GM21529 (cell line): ENCODE data around the gene ANAPC10.
A peak's percentile ranks its signal among the peaks of the same experiment; 100 is the strongest.

Experiments used
- ATAC-seq: cut with Tn5 transposase; IDR thresholded peaks from one replicate; pipeline ENCODE4 v1.9.1; 2021; ENCODE audit not compliant: unreplicated experiment

ANAPC10 gene

GRCh38 chr4:145075742-145076468 lies 22.1 kb downstream of the ANAPC10 start:
- no peak for ATAC-seq

- ATAC-seq = no peak
These were observed 26.4 kb downstream of the ANAPC10 start for GRCh38 chr4:145071560-145071959.

- ATAC-seq = no peak
These were observed 28.6 kb downstream of the ANAPC10 start for GRCh38 chr4:145069361-145069760.

GRCh38 chr4:145066063-145066501 lies 31.9 kb downstream of the ANAPC10 start:
- no peak for ATAC-seq

- peak; percentile 90 for ATAC-seq
These were observed 36.6 kb downstream of the ANAPC10 start for GRCh38 chr4:145061318-145061920.

GRCh38 chr4:145058256-145058655 lies 39.7 kb downstream of the ANAPC10 start:
- no peak for ATAC-seq

GRCh38 chr4:145056325-145057130 lies 41.5 kb downstream of the ANAPC10 start:
- no peak for ATAC-seq

GRCh38 chr4:145055533-145056257 lies 42.3 kb downstream of the ANAPC10 start:
- ATAC-seq = no peak

GRCh38 chr4:145049241-145049640 lies 48.8 kb downstream of the ANAPC10 start:
- no peak for ATAC-seq

- no peak for ATAC-seq
These were observed 49.2 kb downstream of the ANAPC10 start for GRCh38 chr4:145048817-145049216.

GRCh38 chr4:145047151-145047550 lies 50.8 kb downstream of the ANAPC10 start:
- peak; percentile 55 for ATAC-seq

- ATAC-seq = no peak
These were observed 52.8 kb downstream of the ANAPC10 start for GRCh38 chr4:145045180-145045579.

- ATAC-seq = no peak
These were observed 53.7 kb downstream of the ANAPC10 start for GRCh38 chr4:145044341-145044740.

- no peak for ATAC-seq
These were observed 54.7 kb downstream of the ANAPC10 start for GRCh38 chr4:145043306-145043705.

GRCh38 chr4:145042601-145043285 lies 55.3 kb downstream of the ANAPC10 start:
- ATAC-seq = no peak

- ATAC-seq = peak; percentile 95
These were observed 56.6 kb downstream of the ANAPC10 start for GRCh38 chr4:145041378-145041777.

GRCh38 chr4:145035494-145036136 lies 62.4 kb downstream of the ANAPC10 start:
- no peak for ATAC-seq

GRCh38 chr4:145034727-145035211 lies 63.2 kb downstream of the ANAPC10 start:
- no peak for ATAC-seq

- ATAC-seq = no peak
These were observed 78.7 kb downstream of the ANAPC10 start for GRCh38 chr4:145019346-145019745.

GRCh38 chr4:145014365-145014764 lies 83.6 kb downstream of the ANAPC10 start:
- ATAC-seq = no peak
